CD4-positive, alpha-beta T cell treated with Interleukin-17A for 4 hours (primary cell): Measurements from ENCODE around the gene CERK.
"Not testable (repeated sequence)": the region's sequence is repeated elsewhere in the genome, so short reads cannot be mapped to it uniquely, and the experiment has no call there.

ENCODE experiments used
- DNase-seq: peaks from one replicate; pipeline ENCODE4 v3.0.0-alpha.2; 2020; ENCODE audit warnings: mixed read lengths

CERK gene

GRCh38 chr22:46748908-46749675 is 11.0 kb upstream of the CERK start:
- peak; percentile 86 for DNase-seq

GRCh38 chr22:46748206-46748907 is 10.3 kb upstream of the CERK start:
- no peak for DNase-seq

- DNase-seq = no peak
Measured at GRCh38 chr22:46747646-46748045, 9.6 kb upstream of the CERK start.

- no peak for DNase-seq
Measured at GRCh38 chr22:46746620-46747019, 8.6 kb upstream of the CERK start.

- DNase-seq = no peak
Measured at GRCh38 chr22:46746192-46746591, 8.1 kb upstream of the CERK start.

- no peak for DNase-seq
Measured at GRCh38 chr22:46744581-46744980, 6.5 kb upstream of the CERK start.

GRCh38 chr22:46742576-46743221 is 4.6 kb upstream of the CERK start:
- DNase-seq = no peak

GRCh38 chr22:46741974-46742519 is 4.0 kb upstream of the CERK start:
- DNase-seq = no peak

- DNase-seq = no peak
Measured at GRCh38 chr22:46740910-46741780, 3.1 kb upstream of the CERK start.

- DNase-seq = peak; percentile 79
Measured at GRCh38 chr22:46739094-46739870, 1.2 kb upstream of the CERK start.

- DNase-seq = no peak
Measured at GRCh38 chr22:46738647-46739093, 618 bp upstream of the CERK start.

GRCh38 chr22:46737105-46737975 is 712 bp downstream of the CERK start:
- peak; percentile 66 for DNase-seq

GRCh38 chr22:46736705-46737104 is 1.3 kb downstream of the CERK start:
- DNase-seq = no peak

GRCh38 chr22:46735747-46736608 is 2.1 kb downstream of the CERK start:
- peak; percentile 19 for DNase-seq

- DNase-seq = peak; percentile 85
Measured at GRCh38 chr22:46734830-46735453, 3.1 kb downstream of the CERK start.

GRCh38 chr22:46734213-46734722 is 3.8 kb downstream of the CERK start:
- DNase-seq = not testable (repeated sequence)

GRCh38 chr22:46732513-46732912 is 5.5 kb downstream of the CERK start:
- no peak for DNase-seq

- DNase-seq = no peak
Measured at GRCh38 chr22:46732041-46732379, 6.0 kb downstream of the CERK start.
